ENCODE data around the gene MYO7B. TPM values are rescaled to one million over a fixed set of nuclear protein-coding genes. Genes with fewer than 3 reads are reported as not detected.
A peak's percentile ranks its signal among the peaks of the same experiment; 100 is the strongest.

Gene MYO7B
- total RNA-seq, 1 donor from 2014 or later = 0.29 TPM

GRCh38 chr2:127618551-127619202 lies 83.2 kb downstream of the MYO7B start:
- peaks cover 9% of the 10 kb centered on the region for H3K36me3 Mint-ChIP-seq (ENCODE audit: unreplicated experiment)
- no peak overlapping the region for H3K27ac Mint-ChIP-seq (ENCODE audit: unreplicated experiment)
- no peak for TF ChIP-seq CTCF (IDR thresholded peaks at IDR 0.05; ENCODE audit: partially characterized antibody, unreplicated experiment)
- no peak for DNase-seq
- peaks cover 10% of the 10 kb centered on the region for H3K27me3 Mint-ChIP-seq (ENCODE audit: unreplicated experiment)
- H3K4me3 Mint-ChIP-seq (ENCODE audit: unreplicated experiment) = no peak overlapping the region
- peaks cover 10% of the 10 kb centered on the region for H3K4me1 Mint-ChIP-seq (ENCODE audit: low read depth, unreplicated experiment)
- peaks cover 8% of the 10 kb centered on the region for H3K9me3 Mint-ChIP-seq (ENCODE audit: unreplicated experiment)

GRCh38 chr2:127619203-127619590 lies 83.7 kb downstream of the MYO7B start:
- Mint-ChIP-seq H3K4me3 (ENCODE audit: unreplicated experiment) (no peak overlapping the region), H3K9me3 (ENCODE audit: unreplicated experiment) (peaks cover 5% of the 10 kb centered on the region), H3K27ac (ENCODE audit: unreplicated experiment) (peak overlapping the region; percentile 43), H3K4me1 (ENCODE audit: low read depth, unreplicated experiment) (peaks cover 10% of the 10 kb centered on the region), H3K36me3 (ENCODE audit: unreplicated experiment) (peaks cover 9% of the 10 kb centered on the region), H3K27me3 (ENCODE audit: unreplicated experiment) (peaks cover 10% of the 10 kb centered on the region)
- DNase-seq = no peak
- TF ChIP-seq CTCF (IDR thresholded peaks at IDR 0.05; ENCODE audit: partially characterized antibody, unreplicated experiment) = no peak

GRCh38 chr2:127619877-127620705 lies 84.6 kb downstream of the MYO7B start:
- Mint-ChIP-seq H3K27me3 (ENCODE audit: unreplicated experiment) (peaks cover 9% of the 10 kb centered on the region), H3K4me1 (ENCODE audit: low read depth, unreplicated experiment) (peaks cover 10% of the 10 kb centered on the region), H3K27ac (ENCODE audit: unreplicated experiment) (no peak overlapping the region), H3K36me3 (ENCODE audit: unreplicated experiment) (peaks cover 9% of the 10 kb centered on the region), H3K9me3 (ENCODE audit: unreplicated experiment) (peaks cover 4% of the 10 kb centered on the region), H3K4me3 (ENCODE audit: unreplicated experiment) (no peak overlapping the region)
- no peak for TF ChIP-seq CTCF (IDR thresholded peaks at IDR 0.05; ENCODE audit: partially characterized antibody, unreplicated experiment)
- peak; percentile 35 for DNase-seq

- no peak for TF ChIP-seq CTCF (IDR thresholded peaks at IDR 0.05; ENCODE audit: partially characterized antibody, unreplicated experiment)
- H3K4me3 Mint-ChIP-seq (ENCODE audit: unreplicated experiment) = no peak overlapping the region
- peaks cover 9% of the 10 kb centered on the region for H3K36me3 Mint-ChIP-seq (ENCODE audit: unreplicated experiment)
- H3K27ac Mint-ChIP-seq (ENCODE audit: unreplicated experiment) = no peak overlapping the region
- H3K4me1 Mint-ChIP-seq (ENCODE audit: low read depth, unreplicated experiment) = peaks cover 10% of the 10 kb centered on the region
- peaks cover 2% of the 10 kb centered on the region for H3K9me3 Mint-ChIP-seq (ENCODE audit: unreplicated experiment)
- H3K27me3 Mint-ChIP-seq (ENCODE audit: unreplicated experiment) = peaks cover 8% of the 10 kb centered on the region
- DNase-seq = no peak
Observed at GRCh38 chr2:127620866-127621265, 85.4 kb downstream of the MYO7B start.

GRCh38 chr2:127621981-127622431 lies 86.5 kb downstream of the MYO7B start:
- DNase-seq = no peak

More at GRCh38 chr2:127621981-127622431, 86.5 kb downstream of the MYO7B start:
- H3K27me3 Mint-ChIP-seq (ENCODE audit: unreplicated experiment) = peaks cover 10% of the 10 kb centered on the region
- no peak for TF ChIP-seq CTCF (IDR thresholded peaks at IDR 0.05; ENCODE audit: partially characterized antibody, unreplicated experiment)
- peaks cover 3% of the 10 kb centered on the region for H3K9me3 Mint-ChIP-seq (ENCODE audit: unreplicated experiment)
- no peak overlapping the region for H3K27ac Mint-ChIP-seq (ENCODE audit: unreplicated experiment)
- peaks cover 9% of the 10 kb centered on the region for H3K36me3 Mint-ChIP-seq (ENCODE audit: unreplicated experiment)
- H3K4me1 Mint-ChIP-seq (ENCODE audit: low read depth, unreplicated experiment) = peaks cover 10% of the 10 kb centered on the region
- H3K4me3 Mint-ChIP-seq (ENCODE audit: unreplicated experiment) = no peak overlapping the region

All from glutamatergic neuron (in vitro differentiated cells).